Left lung (tissue), 10 donors: ENCODE results near the gene POLR2E. TPM values are rescaled to one million over a fixed set of nuclear protein-coding genes. Genes with fewer than 3 reads are reported as not detected.

Experiments used
- ATAC-seq: fragments of 200-7000 bp; cut with Tn5 transposase; one replicate; pipeline ENCODE4 v1.9.1; 2020; ENCODE audit warnings: moderate library complexity
- DNase-seq, 4 donors: peaks; one replicate each; pipeline ENCODE4 v3.0.0-alpha.2; 2013 to 2020
- H3K27ac ChIP-seq, 2 donors: fragments of 200-600 bp; sonication (generic) in 1 of 2; one replicate each; pipeline versions ENCODE4 v1.5.0 to v1.8.0; 2020 to 2021
- H3K27me3 ChIP-seq, 2 donors: fragments of 200-600 bp; sonication (generic) in 1 of 2; one replicate each; pipeline versions ENCODE4 v1.5.0 to v1.8.0; 2020 to 2021
- H3K36me3 ChIP-seq, 2 donors: fragments of 200-600 bp; sonication (generic) in 1 of 2; one replicate each; pipeline versions ENCODE4 v1.5.0 to v1.8.0; 2020 to 2021
- H3K4me1 ChIP-seq, 2 donors: fragments of 200-600 bp; one replicate each; pipeline ENCODE4 v1.8.0; 2021
- H3K4me3 ChIP-seq, 2 donors: fragments of 200-600 bp; sonication (generic) in 1 of 2; one replicate each; pipeline versions ENCODE4 v1.5.0 to v1.8.0; 2020 to 2021; ENCODE audit warnings: mild to moderate bottlenecking in 1 of 2
- H3K9me3 ChIP-seq, 2 donors: fragments of 200-600 bp; sonication (generic) in 1 of 2; one replicate each; pipeline versions ENCODE4 v1.5.0 to v1.8.0; 2020 to 2021
- CTCF ChIP-seq, 2 donors: fragments of 200-600 bp; sonication (generic) in 1 of 2; IDR thresholded peaks; one replicate each; pipeline versions ENCODE4 v1.5.0 to v1.8.0; 2021; ENCODE audit warnings: antibody characterized with exemption in 2 of 2
- intact Hi-C, 2 donors: fragments of 100-400 bp; cut with DNase I; formaldehyde crosslinking; loops; one replicate each; pipeline versions ENCODE4 v1.11.2 to v1.14.2; 2022
- polyA plus RNA-seq, 6 donors: library from polyadenylated mRNA; unstranded; fragments of 120-200 nt; gene quantifications; one replicate each; pipeline ENCODE4 v1.2.1, GENCODE V29; 2013; ENCODE audit not compliant: insufficient read length in 6 of 6
- total RNA-seq, 2 donors: library from RNA; stranded (reverse); fragmentation: NEBNext Ultra II Directional; extraction: Animal tissue kit (Norgen Biotek cat#: 25700); gene quantifications; one replicate each; pipeline ENCODE4 v1.2.1, GENCODE V29; 2021
- donor health status: DM: no; HTN: yes; CAD: no.
- donor health status: DM: no; HTN: no; CAD: no.

POLR2E gene
- total and polyA plus RNA-seq, 8 donors, result 120 to 160 (median 139) TPM

GRCh38 chr19:1113030-1113985 is 18.1 kb upstream of the POLR2E start:
- Histone ChIP-seq H3K4me1 (peaks cover 7 to 36% of the 10 kb centered on the region in 2 donors), H3K27me3 (no peaks in the 10 kb centered on the region), H3K36me3 (peaks cover 0 to 100% of the 10 kb centered on the region in 2 donors), H3K9me3 (no peaks in the 10 kb centered on the region), H3K4me3 (no peak overlapping the region), H3K27ac (peak overlapping the region; percentile 66 to 83)
- intact Hi-C loops, result loop anchor here in 1 of 2 donors (5.0 kb wide), 1 partner anchor 79 kb away; no protein-coding TSS in a partner anchor
- ATAC-seq (peak; percentile 92), DNase-seq (peak; percentile 86 to 97 (median 95))
- peak; percentile 90 to 93 for TF ChIP-seq CTCF (IDR thresholded peaks at IDR 0.05)

GRCh38 chr19:1112268-1113029 is 17.3 kb upstream of the POLR2E start:
- intact Hi-C loops, result loop anchor here in 1 of 2 donors (5.0 kb wide), 1 partner anchor 80 kb away; no protein-coding TSS in a partner anchor
- TF ChIP-seq CTCF (IDR thresholded peaks at IDR 0.05), result no peak
- peak; percentile 63 for ATAC-seq
- Histone ChIP-seq H3K27me3 (no peaks in the 10 kb centered on the region), H3K27ac (peak overlapping the region; percentile 2 to 66), H3K4me3 (no peak overlapping the region), H3K9me3 (no peaks in the 10 kb centered on the region), H3K4me1 (peaks cover 7 to 43% of the 10 kb centered on the region in 2 donors), H3K36me3 (peaks cover 0 to 100% of the 10 kb centered on the region in 2 donors)
- DNase-seq, result peak in 2 of 4 donors; percentile 61 to 77

DNA sequence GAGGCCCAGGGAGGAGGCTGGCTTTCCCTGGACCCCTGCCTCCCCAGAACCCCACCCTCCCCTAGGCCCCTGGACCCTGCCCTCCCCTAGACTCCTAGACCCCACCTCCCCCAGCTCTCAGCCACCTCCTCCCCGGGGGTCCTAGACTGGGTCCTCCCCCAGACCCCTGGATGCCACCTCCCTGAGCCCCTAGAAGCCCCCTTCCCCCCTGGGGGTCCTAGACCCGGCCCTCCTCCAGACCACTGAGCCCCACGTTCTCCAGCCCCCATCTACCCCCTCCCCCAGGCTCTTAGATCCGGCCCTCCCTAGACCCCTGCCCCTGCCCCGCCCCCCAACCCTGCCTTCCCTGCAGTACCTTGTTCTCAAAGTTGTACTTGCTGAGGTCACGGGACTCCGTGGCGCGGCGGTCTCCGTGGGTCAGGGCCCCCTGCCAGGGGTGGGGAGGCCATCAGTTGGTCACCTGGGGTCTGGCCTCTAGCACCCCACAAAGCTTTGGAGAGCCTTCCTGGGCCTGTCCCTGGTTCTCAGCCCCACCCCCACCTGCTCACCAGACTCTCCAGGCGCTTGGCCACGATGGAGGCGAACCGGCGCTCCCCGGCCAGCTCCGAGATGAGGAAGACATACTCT is 16.6 kb upstream of the POLR2E start:
- intact Hi-C loops, result loop anchor here in 1 of 2 donors (5.0 kb wide), 1 partner anchor 81 kb away; no protein-coding TSS in a partner anchor
- DNase-seq, result no peak
- Histone ChIP-seq H3K27ac (no peak overlapping the region), H3K4me1 (peaks cover 7 to 50% of the 10 kb centered on the region in 2 donors), H3K4me3 (no peak overlapping the region), H3K9me3 (no peaks in the 10 kb centered on the region), H3K36me3 (peaks cover 0 to 100% of the 10 kb centered on the region in 2 donors), H3K27me3 (no peaks in the 10 kb centered on the region)
- no peak for ATAC-seq
- TF ChIP-seq CTCF (IDR thresholded peaks at IDR 0.05), result no peak

- Histone ChIP-seq H3K27ac (no peak overlapping the region), H3K36me3 (peaks cover 0 to 100% of the 10 kb centered on the region in 2 donors), H3K4me3 (no peak overlapping the region), H3K9me3 (no peaks in the 10 kb centered on the region), H3K4me1 (peaks cover 12 to 58% of the 10 kb centered on the region in 2 donors), H3K27me3 (no peaks in the 10 kb centered on the region)
- no peak for DNase-seq
- no peak for ATAC-seq
- no peak for TF ChIP-seq CTCF (IDR thresholded peaks at IDR 0.05)
- intact Hi-C loops, result loop anchor here in 1 of 2 donors (5.0 kb wide), 1 partner anchor 81 kb away; no protein-coding TSS in a partner anchor
These were observed 15.8 kb upstream of the POLR2E start for GRCh38 chr19:1110809-1111640.
